Germinal center (tissue), 1 donor: ENCODE measurements around the gene MRPS34.

ENCODE experiments used
- DNase-seq: peaks from one replicate; pipeline ENCODE4 v3.0.0; 2012; ENCODE audit warnings: mixed read lengths, low spot score

MRPS34 gene

GRCh38 chr16:1794221-1794871 is 21.4 kb upstream of the MRPS34 start:
- DNase-seq, result no peak

GRCh38 chr16:1793578-1794220 is 20.8 kb upstream of the MRPS34 start, which contains the start of gene IGFALS:
IGFALS (minus strand) TSS chr16:1793705; CDS start chr16:1793652, 53 bp downstream.
- DNase-seq, result no peak

- no peak for DNase-seq
Measured at GRCh38 chr16:1792836-1793577, 20.1 kb upstream of the MRPS34 start.

- no peak for DNase-seq
Measured at GRCh38 chr16:1791943-1792812, 19.2 kb upstream of the MRPS34 start.

GRCh38 chr16:1791256-1791942 is 18.5 kb upstream of the MRPS34 start:
- no peak for DNase-seq

- DNase-seq, result no peak
Measured at GRCh38 chr16:1790611-1791255, 17.8 kb upstream of the MRPS34 start.

GRCh38 chr16:1790261-1790610 is 17.3 kb upstream of the MRPS34 start:
- DNase-seq, result no peak

- DNase-seq, result no peak
Measured at GRCh38 chr16:1789643-1790045, 16.7 kb upstream of the MRPS34 start.

GRCh38 chr16:1788708-1789100 is 15.8 kb upstream of the MRPS34 start:
- no peak for DNase-seq

GRCh38 chr16:1788095-1788707 is 15.3 kb upstream of the MRPS34 start:
- no peak for DNase-seq

- no peak for DNase-seq
Measured at GRCh38 chr16:1787322-1788094, 14.6 kb upstream of the MRPS34 start.

GRCh38 chr16:1787056-1787321 is 14.1 kb upstream of the MRPS34 start:
- no peak for DNase-seq

- no peak for DNase-seq
Measured at GRCh38 chr16:1786242-1787055, 13.5 kb upstream of the MRPS34 start.

- DNase-seq, result no peak
Measured at GRCh38 chr16:1785846-1786170, 12.9 kb upstream of the MRPS34 start.

- no peak for DNase-seq
Measured at GRCh38 chr16:1784977-1785845, 12.3 kb upstream of the MRPS34 start.

GRCh38 chr16:1782408-1783264 is 9.7 kb upstream of the MRPS34 start, which contains the start of the genes NUBP2 and SPSB3:
NUBP2 (plus strand) TSS chr16:1782960; CDS start chr16:1783021, 61 bp downstream.
SPSB3 (minus strand) TSS chr16:1782571; CDS start chr16:1781483, 1,088 bp downstream.
- peak; percentile 99 for DNase-seq

- DNase-seq, result peak; percentile 50
Measured at GRCh38 chr16:1781758-1782407, 8.9 kb upstream of the MRPS34 start.
